IPS-NIHi7 (cell line): Measurements from ENCODE around the gene SLC35G1.

Experiments
- DNase-seq: peaks from one replicate; pipeline ENCODE4 v3.0.0; 2012; ENCODE audit warnings: mixed read lengths; ENCODE audit errors: extremely low spot score

The SLC35G1 gene

DNA sequence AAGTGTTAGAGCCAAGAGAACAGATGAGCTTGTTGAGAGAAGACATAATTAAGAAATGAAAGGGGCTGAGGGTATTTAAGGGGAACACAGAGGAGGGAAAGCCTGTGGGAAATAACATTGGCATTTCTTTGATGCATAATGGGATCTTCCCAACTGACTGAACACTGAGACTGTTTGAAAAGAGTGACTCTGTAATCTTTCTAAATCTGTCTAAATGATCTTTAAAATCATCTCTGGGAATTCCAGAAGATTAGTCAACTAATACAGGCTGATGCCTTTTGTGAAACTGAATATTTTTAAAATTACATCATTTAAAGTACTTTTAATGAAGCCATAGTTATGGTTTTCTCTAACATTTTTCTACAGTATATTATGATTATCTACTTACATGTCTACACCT lies 17.4 kb upstream of the SLC35G1 start:
- no peak for DNase-seq

DNA sequence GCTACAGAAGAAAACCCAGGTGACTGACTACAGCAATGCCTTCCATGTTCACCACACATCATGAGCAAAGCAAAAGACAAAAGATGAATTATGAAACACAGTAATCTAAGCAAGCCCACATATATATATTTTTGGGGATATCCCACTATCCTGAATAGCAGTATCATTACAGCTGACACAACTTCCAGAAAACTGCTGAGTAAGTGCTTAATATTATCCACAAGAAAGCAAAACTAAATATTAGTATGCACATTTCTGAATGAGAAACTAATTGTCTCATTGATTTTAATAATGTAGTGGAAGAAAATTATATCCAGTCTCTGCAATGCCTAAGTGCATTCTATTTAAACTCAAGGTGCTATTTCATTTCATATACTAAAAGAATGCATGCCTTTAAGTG lies 14.5 kb upstream of the SLC35G1 start:
- no peak for DNase-seq

DNA sequence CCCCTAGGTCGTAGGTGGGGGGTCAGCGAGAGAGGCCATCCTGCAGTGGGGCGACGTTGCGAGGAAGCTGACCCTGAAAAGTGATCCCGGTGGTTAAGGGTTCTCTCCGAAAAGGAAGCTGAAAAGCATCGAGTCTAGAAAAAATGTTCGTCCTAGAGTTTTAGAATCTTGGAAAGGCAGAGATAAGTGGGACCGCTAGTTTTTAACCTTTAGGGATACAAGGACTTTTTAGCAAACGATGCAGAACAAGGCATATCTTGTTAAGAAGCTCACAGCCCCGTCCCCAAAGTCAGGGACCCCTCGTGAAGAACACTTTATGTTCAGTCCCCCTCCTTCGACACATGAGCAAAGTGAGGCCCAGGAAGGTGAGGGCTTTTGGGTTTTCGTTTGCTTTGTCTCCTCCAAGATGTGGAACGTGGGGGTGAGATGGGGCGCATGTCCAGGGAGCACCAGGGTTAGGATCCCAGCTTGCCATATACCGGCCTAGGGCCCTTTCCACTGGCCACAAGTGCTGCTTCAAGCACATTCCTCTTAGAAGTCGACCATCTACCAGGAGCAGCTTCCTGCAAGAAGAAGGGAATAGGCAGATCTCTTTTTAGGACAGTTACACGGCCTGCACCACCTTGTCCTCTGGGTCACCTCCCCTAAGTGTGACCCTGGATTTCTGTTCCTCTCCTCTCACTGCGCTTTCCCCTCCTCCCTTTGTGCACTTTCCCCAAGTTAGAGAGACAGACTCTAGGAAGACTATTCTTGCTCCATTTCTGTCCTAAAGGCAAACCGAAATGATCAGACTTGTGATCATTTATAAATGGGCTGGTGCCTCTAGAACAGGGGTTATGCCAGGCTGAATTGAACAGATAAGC lies 969 bp downstream of the SLC35G1 start:
- peak; percentile 21 for DNase-seq

DNA sequence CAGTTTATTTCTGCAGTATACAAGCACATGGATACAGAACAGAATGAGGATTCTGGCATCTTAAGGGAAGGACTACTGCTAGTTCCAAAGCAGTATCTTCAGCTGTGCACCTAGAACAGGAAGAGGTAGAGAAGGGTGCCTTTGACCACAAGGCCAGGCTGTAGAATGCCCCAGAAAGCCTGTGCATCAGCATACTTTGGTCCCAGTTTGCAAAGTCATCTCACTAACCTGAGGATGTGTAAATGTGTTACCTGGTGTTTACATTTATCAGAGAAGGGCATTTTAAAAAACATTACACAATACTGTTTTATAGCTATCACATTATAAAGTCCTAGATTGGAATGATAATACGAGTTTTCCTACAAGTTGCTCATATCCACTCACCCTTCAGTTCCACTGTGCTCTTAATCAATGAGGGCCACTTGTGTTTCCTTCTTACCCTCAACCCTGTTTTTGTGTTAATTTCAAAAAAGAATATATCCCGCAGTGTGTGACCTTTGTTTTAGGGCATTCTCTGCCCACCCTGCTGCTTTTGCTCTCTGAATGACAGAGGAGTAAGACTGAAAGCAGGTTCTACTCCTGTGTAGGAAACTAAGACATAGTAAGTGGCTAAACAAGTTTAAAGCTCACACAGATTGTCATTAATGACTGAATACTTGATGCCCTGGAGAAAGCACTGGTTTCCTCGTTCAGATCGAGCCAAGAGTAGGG lies 3.4 kb downstream of the SLC35G1 start:
- no peak for DNase-seq

DNA sequence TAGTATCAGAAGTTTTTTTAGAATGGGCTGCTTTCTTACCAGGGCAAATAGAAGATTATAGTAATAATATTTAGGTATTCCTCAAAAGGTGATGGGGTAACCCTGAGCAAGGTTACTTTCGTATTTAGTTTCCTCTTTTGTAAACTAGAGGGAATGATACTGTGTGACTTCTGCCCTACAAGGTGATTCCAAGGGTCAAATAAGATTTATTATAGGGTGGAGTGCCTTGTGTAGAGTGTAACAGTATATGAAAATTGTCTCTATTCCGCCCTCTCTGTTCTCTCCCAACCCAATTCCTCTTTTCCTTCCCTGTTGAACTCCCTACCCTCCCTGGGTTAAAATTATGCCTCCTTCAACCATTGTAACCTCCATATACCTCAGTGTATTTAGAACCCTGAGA lies 5.3 kb downstream of the SLC35G1 start:
- no peak for DNase-seq

DNA sequence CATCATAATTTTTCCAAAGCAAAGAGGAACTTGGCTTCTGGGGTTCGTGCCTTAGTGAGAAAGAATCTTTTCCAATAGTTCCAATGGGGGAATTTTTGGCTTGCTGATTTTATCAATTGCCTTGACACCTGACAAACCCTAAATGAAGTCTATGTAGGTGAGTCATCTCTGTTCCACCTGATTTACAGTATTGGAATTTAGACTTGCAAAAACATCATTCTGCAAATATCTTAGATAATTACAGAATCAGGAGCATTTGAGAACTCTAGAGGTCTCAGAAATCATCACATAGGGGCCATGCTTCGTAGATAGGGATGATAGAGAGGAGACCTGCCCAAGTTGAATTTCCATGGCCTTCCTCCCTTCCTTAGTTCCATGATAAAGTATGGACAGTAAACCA lies 9.3 kb downstream of the SLC35G1 start:
- no peak for DNase-seq

DNA sequence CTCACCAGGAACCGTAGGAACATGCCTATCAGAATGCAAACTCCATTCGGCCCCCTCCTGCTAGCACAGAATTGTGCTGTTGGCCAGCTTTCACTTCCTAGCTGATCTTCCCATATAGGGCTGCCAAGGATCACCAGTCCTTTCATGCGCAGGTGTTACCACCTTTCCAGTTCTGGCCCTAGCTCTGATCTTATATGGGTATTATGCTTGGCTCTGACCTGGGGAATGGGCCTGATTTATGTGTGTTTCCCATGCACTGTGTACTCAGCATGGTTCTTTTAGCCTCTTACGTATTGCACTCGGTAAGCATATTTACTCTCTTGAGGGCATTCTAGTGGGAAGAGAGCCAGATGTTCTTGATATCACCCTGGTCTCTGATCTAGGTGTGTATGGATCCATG lies 11.1 kb downstream of the SLC35G1 start:
- no peak for DNase-seq

DNA sequence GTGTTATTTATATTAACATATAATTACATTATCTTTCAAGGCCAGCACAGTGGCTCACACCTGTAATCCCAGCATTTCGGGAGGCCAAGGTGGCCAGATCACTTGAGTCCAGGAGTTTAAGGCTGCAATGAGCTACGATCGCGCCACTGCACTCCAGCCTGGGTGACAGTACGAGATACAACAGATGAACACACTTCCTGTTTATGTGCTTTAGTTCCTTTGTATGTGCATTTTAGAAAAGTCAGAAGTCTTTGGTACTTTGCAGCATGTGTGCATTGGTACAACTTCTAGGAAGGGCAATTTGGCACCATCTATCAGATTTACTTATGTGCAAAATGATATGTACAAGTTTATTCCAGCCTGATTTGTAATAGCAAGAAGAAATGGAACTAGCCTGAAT lies 13.3 kb downstream of the SLC35G1 start:
- no peak for DNase-seq

DNA sequence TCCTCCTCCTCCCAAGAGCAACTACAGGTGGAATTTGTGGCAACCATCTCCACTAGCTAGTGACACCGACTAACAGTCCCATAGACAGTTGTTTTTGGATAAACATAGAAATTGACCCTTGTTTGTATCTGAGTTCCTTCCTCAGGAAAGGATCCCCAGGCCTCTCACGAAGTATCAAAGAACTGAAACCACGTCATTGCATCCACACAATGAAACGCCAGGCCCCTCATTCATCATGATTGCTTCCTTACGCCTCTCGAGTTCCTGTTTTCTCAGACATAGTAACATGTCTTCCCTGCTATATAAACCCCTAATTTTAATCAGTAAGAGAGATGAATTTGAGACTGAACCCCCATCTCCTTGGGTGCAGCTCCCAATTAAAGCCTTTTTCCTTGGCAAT lies 18.1 kb downstream of the SLC35G1 start:
- DNase-seq = no peak

DNA sequence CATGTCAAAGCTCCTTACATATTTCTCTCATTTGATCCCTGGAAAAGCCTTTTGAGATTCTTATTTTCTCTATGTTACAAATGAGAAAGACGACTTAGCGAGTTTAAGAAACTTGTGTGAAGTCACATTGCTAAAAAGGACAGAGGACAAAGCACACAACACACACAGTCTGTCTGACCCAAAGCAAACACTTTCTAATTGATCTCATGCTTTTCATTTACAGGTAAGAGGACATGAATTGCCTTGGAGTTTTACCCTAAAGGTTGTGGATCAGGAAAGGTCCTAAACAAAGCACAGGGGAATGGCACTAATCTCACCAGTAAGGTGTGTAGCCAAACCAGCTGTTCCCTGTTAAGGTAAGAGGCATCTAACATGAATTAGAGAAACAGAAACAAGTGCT lies 18.7 kb downstream of the SLC35G1 start:
- no peak for DNase-seq

DNA sequence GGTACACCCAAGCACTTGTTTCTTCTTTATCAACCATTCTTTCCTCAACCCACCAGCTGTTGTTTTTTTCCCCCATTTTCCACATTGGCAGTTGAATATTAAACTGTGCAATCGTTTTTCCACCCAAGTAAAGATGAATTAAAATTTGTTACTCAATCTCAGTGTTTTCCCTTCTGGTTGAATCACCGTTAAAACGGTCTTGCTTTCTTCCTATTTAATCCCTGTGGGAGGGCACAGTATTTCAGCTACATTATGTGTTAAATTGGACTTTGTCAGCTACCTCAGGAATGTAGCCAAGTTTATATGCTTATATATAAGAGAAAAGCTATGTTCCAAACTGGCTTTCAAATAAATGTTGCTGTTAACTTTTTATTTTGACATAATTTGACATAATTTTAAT lies 19.9 kb downstream of the SLC35G1 start:
- no peak for DNase-seq

DNA sequence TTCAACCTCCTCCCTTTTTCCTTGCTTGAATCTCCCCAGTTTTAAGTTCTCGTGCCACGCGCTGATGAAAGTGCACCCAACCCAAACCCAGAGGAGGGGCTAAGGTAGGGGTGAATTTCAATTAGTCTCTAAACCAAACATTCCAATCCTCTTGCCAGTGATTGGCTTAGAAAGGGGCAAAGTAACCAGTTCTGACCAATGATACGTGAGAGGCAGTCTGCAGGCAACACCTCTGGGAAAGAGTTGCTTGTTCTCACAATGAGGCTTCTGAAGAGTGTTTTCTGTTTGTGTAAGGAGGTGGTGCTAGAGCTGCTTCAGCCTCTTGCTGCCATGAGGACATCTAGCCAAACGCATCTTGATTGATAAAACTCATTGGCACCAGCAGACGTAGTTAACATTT lies 21.8 kb downstream of the SLC35G1 start:
- DNase-seq = peak; percentile 35

DNA sequence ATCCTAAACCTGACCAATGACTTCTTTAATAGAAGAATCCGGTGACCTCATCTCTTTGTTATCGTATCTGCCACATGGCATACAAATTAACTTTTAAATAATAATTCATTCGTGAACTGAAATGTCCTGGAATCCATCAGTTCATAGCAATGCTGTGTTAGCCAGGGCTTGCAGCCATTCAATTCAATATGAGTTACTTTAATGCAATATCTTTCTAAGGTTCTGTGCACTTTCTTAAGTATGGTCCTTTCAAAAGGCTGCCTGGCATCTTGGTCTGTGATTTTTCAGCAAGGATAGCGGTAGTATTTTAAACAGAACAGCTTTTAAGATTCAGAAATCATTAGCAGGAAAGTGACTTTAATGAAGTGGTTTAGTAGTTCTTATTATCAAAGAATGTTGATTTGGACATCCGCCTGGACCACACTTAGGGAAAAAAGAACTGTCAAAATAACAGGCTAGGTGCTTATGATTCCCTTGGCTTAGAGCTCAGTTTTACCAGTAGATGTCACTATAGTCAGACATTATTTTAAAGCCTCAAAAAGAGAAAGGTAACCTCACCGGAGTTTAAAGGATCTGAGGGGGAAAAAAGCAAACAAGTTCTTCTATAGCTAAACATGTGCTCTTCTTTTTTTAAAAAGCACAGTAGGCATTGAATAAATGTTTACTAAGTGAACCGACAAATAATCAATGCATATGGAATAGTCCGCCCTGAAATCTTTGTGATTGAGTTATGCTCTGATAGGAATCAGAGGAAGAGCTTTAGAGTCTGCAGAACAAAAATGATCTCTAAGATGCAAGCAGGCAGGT lies 22.7 kb downstream of the SLC35G1 start:
- peak; percentile 33 for DNase-seq

DNA sequence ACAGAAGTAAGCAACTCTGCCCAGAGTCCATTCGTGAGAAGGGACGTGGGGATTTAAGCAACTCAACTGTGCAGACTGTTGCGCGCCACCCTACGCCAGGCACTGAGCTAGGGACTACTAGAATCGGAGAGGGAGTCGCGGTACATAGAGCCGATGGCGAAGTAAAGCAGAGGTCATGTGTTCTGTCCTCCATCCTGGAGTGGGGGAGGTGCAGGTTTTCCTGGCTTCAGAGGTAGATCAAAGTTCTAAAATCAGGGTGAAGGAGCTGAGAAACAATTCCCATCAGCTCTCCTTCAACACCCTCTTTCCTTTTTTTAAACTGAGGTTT lies 23.2 kb downstream of the SLC35G1 start:
- DNase-seq = no peak

DNA sequence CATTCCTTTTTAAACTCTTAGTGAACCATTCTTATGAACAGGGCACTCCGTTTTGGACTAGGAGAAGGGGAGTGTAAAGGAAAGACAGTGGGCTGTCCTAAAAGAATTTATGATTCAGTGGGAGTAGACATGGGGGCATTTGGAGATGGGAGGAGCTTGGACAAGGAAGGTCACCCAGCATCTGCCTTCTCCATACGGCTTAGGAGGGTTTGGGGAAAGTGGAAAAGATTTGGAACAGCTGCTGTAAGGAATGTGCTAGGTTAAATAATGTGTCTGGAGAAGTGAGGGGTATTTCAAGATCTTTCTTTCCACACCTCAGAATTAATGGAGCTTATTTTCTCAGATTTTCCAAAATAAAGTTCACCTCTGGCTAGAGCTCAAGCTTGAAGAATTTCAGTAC lies 24.0 kb downstream of the SLC35G1 start:
- DNase-seq = no peak

DNA sequence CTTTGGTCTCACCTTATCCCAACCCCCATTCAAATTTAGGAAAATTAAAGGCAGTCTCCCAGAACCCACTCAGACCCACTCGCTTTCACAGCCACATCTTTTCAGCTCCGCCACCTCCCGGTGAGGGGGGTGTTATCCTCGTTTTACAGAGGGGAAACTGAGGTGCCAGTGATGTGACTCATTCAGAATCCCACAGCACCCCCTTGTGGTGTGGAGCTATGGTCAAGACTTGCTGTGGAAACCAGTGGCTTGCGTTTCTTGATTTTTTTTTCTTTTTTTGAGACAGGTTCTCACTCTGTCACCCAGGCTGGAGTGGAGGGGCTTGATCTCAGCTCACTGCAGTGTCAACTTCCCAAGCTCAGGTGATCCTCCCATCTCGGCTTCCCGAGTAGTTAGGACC lies 27.6 kb downstream of the SLC35G1 start:
- peak; percentile 20 for DNase-seq

DNA sequence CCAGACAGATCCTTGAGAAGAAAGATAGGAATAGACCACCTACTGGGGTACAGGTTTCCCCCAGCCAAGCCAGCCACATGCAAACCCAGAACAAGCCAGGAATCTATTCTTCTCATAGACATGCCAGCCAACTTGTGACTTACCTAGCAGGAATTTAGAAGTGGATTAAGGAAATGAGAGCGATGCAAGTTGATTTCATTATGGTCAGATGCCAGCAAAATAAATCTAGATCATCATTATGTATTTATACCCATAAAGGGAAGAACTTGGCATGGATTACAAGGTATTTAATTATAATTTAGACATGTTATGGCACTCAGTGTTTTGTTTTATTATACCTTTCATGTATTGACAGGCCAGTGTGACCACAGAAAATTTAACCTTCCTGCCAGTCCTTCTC lies 32.8 kb downstream of the SLC35G1 start:
- DNase-seq = no peak

DNA sequence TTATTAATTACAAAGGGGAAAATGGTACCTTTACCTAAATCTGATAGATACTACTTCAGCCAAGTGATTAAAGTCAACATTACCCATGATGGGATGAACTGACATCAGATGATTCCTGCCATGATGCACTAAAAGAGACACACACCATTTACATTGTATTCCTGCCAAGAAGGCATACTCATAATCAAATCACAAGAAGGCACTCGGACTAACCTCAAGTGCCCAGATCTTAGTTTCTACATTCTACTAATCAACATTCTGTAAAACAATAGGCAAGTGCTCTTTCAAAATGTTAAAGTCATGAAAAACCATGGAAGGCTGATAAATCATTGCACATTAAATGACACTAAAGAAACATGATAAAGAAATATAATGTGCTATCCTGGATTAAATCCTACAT lies 44.4 kb downstream of the SLC35G1 start:
- no peak for DNase-seq

DNA sequence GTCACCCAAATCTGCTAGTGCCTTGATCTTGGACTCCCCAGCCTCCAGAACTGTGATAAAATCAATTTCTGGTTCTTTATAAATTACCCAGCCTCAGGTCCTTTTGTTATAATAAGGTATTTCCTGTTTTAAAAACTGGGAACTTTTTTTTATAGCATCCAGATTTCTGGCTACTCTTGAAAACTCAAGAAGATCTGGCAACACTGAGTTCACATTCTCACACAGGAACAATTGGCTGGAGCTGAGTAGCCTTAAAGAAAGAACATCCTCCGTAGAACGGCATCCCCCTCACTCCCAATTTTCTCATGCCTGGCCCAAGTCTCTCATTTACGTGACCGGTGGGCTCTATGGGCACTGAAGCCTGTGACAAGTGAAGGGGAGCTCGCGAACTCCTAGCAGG lies 47.1 kb downstream of the SLC35G1 start:
- no peak for DNase-seq

DNA sequence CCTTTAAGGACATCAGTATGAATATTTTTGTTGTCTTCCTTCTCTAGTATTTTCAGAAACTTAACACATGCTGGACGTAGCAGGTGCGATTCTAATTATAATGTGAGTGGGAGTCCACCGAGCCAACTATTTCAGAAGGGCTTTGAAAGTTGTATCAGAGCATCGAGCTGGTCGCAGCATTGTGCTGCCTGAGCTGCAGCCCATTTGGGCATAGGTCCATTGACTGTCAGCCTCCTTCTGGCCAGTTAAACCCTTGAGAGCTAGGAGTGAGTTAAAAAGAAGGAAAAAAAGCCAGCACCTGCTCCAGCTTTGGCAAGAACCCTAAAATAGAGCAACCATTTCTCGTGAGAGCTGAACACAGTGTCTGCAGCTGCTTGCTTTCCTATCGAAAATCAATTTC lies 47.8 kb downstream of the SLC35G1 start:
- DNase-seq = no peak

DNA sequence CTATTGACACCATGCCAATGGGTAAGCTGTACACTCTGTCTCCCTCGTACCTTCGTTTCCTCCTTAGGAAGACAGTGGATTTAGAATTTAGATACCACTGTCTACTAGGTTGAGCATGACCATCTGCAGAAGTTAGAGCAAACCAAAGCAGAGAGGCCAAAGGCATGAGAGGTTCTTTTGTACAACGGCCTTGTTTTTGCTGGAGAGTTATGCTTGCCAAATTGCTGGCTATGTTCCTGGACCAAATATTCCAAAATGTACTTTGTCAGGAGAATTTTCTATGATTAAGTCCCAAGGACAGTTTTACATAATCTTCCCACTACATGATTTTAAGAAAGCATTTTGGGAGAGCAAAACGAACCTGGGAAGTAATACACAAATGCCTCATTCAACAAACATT lies 52.0 kb downstream of the SLC35G1 start:
- DNase-seq = no peak

DNA sequence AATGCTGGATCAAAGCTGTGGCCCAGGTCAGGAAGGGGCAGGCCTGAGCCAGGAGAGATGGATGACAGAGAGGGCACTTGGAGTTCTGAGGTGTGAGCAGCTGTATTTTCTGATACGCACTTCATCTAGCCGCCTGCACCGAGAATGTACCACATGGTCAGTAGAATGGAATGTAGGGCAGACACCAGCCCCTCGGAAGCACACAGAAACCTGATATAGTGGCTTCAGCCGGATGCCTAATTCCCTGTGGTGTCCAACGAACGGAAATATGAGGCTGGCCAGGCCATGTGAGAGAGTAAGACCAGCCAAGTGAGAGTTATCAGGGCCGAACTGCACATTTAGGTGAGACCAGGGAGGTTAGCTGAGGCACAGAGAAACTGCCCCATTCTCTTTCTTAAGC lies 53.3 kb downstream of the SLC35G1 start:
- no peak for DNase-seq

DNA sequence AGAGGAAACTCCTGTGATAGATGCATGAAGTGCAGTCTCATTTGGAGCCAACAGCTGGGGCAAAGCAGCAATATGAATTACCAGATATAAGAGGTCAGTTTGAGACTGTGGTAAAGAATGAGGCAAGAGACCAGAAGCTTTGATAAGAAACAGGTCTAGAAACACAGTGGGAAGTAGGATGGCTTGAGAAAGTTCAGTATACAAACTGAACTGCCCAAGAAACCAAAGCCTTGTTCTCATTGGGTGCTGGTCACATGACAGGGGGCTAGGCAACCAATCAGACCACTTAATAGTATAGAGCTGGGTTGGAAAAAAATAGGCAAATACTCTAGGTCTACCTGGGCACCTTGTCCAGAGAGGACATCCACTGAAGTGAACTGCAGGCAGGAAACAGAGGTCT lies 53.7 kb downstream of the SLC35G1 start:
- no peak for DNase-seq
